Measurements from ENCODE around the gene PTGIS. TPM values are rescaled to one million over a fixed set of nuclear protein-coding genes. Genes with fewer than 3 reads are reported as not detected.

Gene PTGIS
- polyA plus RNA-seq, 2 of the 4 experiments (the other 2 are of a cell fraction) = 0.03 to 0.04 TPM

DNA sequence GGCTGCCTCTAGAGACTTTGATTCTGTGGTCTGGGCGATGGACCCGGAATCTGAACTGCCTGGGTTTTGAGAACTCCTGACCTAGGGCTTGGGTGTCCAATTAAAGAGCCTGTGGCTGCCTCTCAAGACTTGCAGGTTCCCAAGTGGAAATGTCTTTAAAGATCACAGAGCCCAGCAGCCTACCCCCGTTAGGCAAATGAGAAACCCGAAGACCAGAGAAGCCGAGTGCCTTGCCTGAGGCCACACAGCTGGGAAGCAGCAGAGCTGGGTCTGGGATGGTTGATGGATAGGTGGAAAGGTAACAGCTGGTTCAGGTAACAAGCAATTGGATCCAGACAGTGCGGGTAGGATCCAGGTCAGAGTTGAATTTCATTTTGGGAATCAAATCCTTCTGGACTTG, 111.3 kb downstream of the PTGIS start:
- Histone ChIP-seq H3K27ac (no peak overlapping the region), H3K4me3 (no peak overlapping the region), H3K4me2 (no peak overlapping the region), H3K9me3 (no peaks in the 10 kb centered on the region), H3K4me1 (0 out of 3 replicates have a peak, but pooled peaks cover 7% of the 10 kb centered on the region)
- POLR2A ChIA-PET = no interaction called here
- 63% methylated on average over 6 of the region's 6 CpGs for WGBS (ENCODE audit: missing lambda C conversion rate)
- CTCF ChIA-PET = interaction anchor here (0.9 kb wide), 1 partner anchor 10 kb away, joined by 3 read pairs; no protein-coding TSS in a partner anchor
- ATAC-seq (no peak), FAIRE-seq (no peak), DNase-seq (ENCODE audit: low read depth in 1 of 2, low spot score in 1 of 2) (no peak)
- TF ChIP-seq EHMT2 (IDR thresholded peaks at IDR 0.05; ENCODE audit: low read depth) (no peak), FOSB (CRISPR knock-in tag; IDR thresholded peaks at IDR 0.05) (no peak), RFX5 (IDR thresholded peaks at IDR 0.05) (no peak)

DNA sequence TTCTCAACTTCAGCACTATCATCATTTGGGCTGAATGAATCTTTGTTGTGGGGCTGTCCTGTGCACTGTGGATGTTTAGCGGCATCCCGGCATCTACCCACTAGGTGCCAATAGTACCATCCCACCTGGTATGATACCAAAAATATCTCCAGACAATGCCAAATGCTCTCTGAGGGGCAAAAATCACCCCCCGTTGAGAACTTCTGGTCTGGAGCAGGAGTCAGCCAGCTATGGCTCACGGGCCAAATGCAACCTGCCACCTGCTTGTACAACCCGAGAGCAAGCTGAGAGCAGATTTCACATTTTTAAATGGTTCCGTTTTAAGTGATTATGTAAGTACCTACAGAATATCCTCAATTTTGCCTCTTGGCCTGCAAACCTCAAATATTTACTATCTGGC, 112.2 kb downstream of the PTGIS start:
- FAIRE-seq (no peak), ATAC-seq (no peak)
- POLR2A ChIA-PET = interaction anchor here (0.6 kb wide), 2 partner anchors 125 to 178 kb away, joined by 3 to 10 read pairs; partner anchors contain the start of gene ZNFX1

More for the DNA sequence above, 112.2 kb downstream of the PTGIS start:
- TF ChIP-seq, protein P1, sequence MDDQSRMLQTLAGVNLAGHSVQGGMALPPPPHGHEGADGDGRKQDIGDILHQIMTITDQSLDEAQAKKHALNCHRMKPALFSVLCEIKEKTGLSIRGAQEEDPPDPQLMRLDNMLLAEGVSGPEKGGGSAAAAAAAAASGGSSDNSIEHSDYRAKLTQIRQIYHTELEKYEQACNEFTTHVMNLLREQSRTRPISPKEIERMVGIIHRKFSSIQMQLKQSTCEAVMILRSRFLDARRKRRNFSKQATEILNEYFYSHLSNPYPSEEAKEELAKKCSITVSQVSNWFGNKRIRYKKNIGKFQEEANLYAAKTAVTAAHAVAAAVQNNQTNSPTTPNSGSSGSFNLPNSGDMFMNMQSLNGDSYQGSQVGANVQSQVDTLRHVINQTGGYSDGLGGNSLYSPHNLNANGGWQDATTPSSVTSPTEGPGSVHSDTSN (IDR thresholded peaks at IDR 0.05) = no peak
- TF ChIP-seq EHMT2 (IDR thresholded peaks at IDR 0.05; ENCODE audit: low read depth) = no peak
- TF ChIP-seq, protein P2, sequence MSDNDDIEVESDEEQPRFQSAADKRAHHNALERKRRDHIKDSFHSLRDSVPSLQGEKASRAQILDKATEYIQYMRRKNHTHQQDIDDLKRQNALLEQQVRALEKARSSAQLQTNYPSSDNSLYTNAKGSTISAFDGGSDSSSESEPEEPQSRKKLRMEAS (IDR thresholded peaks at IDR 0.05) = no peak
- TF ChIP-seq HDAC2 (IDR thresholded peaks at IDR 0.05) = no peak
- TF ChIP-seq ZFP36 (IDR thresholded peaks at IDR 0.05; ENCODE audit: borderline replicate concordance, partially characterized antibody) = no peak
- TF ChIP-seq, protein P3, sequence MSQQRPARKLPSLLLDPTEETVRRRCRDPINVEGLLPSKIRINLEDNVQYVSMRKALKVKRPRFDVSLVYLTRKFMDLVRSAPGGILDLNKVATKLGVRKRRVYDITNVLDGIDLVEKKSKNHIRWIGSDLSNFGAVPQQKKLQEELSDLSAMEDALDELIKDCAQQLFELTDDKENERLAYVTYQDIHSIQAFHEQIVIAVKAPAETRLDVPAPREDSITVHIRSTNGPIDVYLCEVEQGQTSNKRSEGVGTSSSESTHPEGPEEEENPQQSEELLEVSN (IDR thresholded peaks at IDR 0.05; ENCODE audit: borderline replicate concordance, low read depth) = no peak
- TF ChIP-seq, protein P4, sequence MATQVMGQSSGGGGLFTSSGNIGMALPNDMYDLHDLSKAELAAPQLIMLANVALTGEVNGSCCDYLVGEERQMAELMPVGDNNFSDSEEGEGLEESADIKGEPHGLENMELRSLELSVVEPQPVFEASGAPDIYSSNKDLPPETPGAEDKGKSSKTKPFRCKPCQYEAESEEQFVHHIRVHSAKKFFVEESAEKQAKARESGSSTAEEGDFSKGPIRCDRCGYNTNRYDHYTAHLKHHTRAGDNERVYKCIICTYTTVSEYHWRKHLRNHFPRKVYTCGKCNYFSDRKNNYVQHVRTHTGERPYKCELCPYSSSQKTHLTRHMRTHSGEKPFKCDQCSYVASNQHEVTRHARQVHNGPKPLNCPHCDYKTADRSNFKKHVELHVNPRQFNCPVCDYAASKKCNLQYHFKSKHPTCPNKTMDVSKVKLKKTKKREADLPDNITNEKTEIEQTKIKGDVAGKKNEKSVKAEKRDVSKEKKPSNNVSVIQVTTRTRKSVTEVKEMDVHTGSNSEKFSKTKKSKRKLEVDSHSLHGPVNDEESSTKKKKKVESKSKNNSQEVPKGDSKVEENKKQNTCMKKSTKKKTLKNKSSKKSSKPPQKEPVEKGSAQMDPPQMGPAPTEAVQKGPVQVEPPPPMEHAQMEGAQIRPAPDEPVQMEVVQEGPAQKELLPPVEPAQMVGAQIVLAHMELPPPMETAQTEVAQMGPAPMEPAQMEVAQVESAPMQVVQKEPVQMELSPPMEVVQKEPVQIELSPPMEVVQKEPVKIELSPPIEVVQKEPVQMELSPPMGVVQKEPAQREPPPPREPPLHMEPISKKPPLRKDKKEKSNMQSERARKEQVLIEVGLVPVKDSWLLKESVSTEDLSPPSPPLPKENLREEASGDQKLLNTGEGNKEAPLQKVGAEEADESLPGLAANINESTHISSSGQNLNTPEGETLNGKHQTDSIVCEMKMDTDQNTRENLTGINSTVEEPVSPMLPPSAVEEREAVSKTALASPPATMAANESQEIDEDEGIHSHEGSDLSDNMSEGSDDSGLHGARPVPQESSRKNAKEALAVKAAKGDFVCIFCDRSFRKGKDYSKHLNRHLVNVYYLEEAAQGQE (IDR thresholded peaks at IDR 0.05) = no peak
- no peak for TF ChIP-seq NR3C1 (IDR thresholded peaks at IDR 0.05)
- no peak for TF ChIP-seq RFX5 (IDR thresholded peaks at IDR 0.05)
- TF ChIP-seq MYC (IDR thresholded peaks at IDR 0.05; ENCODE audit: borderline replicate concordance, low read length) = no peak
- TF ChIP-seq JUN (IDR thresholded peaks at IDR 0.05) = no peak
- Histone ChIP-seq H3K9me3 (no peaks in the 10 kb centered on the region), H3K4me1 (0 out of 3 replicates have a peak, but pooled peaks cover 2% of the 10 kb centered on the region), H3K4me3 (no peak overlapping the region), H3K4me2 (no peak overlapping the region), H3K27ac (no peak overlapping the region)
- WGBS (ENCODE audit: missing lambda C conversion rate) = 47% methylated on average over 6 of the region's 6 CpGs
- CTCF ChIA-PET = interaction anchor here (0.6 to 1.4 kb wide), 3 partner anchors 28 to 44 kb away, joined by 3 to 6 read pairs (median 3); no protein-coding TSS in a partner anchor
- DNase-seq (ENCODE audit: low read depth in 1 of 2, low spot score in 1 of 2) = no peak

Other genes starting within 250 kb of the PTGIS start
- 0.28 TPM in 2 replicates for gene KCNB1, start 85.5 kb downstream of the PTGIS start, polyA plus RNA-seq (2011; rRNA removed)
- gene KCNB1, start 85.5 kb downstream of the PTGIS start, polyA plus RNA-seq (2017; fragmentation: RNase III; extraction: RNeasy Plus Mini Kit Qiagen cat#74134 plus additional on column Dnase treatment) = 0.11 to 0.24 TPM (median 0.12 TPM) in 3 replicates
- gene B4GALT5, start 145.7 kb upstream of the PTGIS start, polyA plus RNA-seq (2011; rRNA removed) = 82.8 and 88.7 TPM in 2 replicates
- gene B4GALT5, start 145.7 kb upstream of the PTGIS start, polyA plus RNA-seq (2017; fragmentation: RNase III; extraction: RNeasy Plus Mini Kit Qiagen cat#74134 plus additional on column Dnase treatment) = 68.1 to 84.0 TPM (median 81.5 TPM) in 3 replicates
- 5.0 and 7.4 TPM in 2 replicates for gene SLC9A8, start 244.7 kb upstream of the PTGIS start, polyA plus RNA-seq (2011; rRNA removed)
- gene SLC9A8, start 244.7 kb upstream of the PTGIS start, polyA plus RNA-seq (2017; fragmentation: RNase III; extraction: RNeasy Plus Mini Kit Qiagen cat#74134 plus additional on column Dnase treatment) = 7.9 to 9.5 TPM (median 7.9 TPM) in 3 replicates